Measurements from ENCODE around the gene RHD.

DNA sequence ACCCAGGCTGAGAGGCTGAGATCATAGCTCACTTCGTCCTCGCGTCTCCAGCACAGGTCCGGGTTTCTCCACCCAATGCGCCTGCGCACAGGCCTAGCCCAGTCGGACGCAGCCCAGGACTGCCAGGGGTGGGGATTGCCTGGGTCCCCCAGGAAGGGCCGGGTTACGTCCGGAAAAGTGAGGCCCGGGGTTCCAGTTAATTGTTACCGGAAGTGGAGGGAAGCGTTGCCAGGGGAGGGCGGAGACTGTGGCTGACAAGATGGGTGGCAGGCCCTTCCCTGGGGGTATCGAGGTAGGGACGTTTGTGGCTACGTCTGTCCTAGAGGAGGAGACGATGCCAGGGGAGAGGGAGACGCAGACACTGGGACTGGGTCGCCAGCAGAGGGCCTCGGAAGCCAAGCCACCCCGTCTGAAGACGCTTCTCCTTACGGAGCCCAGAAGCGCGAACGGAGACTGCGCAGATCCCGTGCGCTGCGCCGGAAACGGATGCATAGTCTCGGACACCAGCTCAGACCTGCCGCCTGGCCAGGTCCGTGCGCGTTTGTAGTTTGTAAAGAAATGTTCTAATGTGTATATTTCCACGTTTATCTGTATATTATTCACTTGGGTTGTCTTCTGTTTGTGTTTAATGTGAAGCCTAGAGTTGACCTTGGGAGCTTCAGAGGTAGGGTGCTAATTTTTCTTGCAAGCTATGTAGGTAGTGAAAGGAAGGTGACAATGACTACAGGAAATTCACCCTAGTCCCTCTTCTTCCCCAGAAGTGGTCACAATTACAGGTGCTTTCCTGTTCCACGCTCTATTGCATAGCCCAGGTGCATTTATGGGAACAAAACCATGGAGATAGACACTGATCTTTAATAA is 32.4 kb upstream of the RHD start:
- TF ChIP-seq, protein P1, sequence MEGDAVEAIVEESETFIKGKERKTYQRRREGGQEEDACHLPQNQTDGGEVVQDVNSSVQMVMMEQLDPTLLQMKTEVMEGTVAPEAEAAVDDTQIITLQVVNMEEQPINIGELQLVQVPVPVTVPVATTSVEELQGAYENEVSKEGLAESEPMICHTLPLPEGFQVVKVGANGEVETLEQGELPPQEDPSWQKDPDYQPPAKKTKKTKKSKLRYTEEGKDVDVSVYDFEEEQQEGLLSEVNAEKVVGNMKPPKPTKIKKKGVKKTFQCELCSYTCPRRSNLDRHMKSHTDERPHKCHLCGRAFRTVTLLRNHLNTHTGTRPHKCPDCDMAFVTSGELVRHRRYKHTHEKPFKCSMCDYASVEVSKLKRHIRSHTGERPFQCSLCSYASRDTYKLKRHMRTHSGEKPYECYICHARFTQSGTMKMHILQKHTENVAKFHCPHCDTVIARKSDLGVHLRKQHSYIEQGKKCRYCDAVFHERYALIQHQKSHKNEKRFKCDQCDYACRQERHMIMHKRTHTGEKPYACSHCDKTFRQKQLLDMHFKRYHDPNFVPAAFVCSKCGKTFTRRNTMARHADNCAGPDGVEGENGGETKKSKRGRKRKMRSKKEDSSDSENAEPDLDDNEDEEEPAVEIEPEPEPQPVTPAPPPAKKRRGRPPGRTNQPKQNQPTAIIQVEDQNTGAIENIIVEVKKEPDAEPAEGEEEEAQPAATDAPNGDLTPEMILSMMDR (IDR thresholded peaks at IDR 0.05; ENCODE audit: low read length), result peak; percentile 63
- no peak for TF ChIP-seq EZH2 (IDR thresholded peaks at IDR 0.05; ENCODE audit: borderline replicate concordance, low read length)
